IMR-90 (cell line): Measurements from ENCODE around the gene PDGFA. TPM values are rescaled to one million over a fixed set of nuclear protein-coding genes. Genes with fewer than 3 reads are reported as not detected.
A peak's percentile ranks its signal among the peaks of the same experiment; 100 is the strongest.

ENCODE experiments used
- ATAC-seq: fragments of 200-7000 bp; cut with Tn5 transposase; 2 replicates; pipeline ENCODE4 v1.9.1; 2020; ENCODE audit warnings: low read depth, mild to moderate bottlenecking, moderate library complexity
- BruUV-seq: library from RNA; stranded (reverse); fragments of 400-500 nt; replicated peaks from 2 replicates; lab custom pipeline; 2021; lab: Mats Ljungman, UMichigan
- CTCF ChIA-PET: fragments of 300-600 bp; formaldehyde crosslinking; extraction: SDS; loops from one replicate; lab custom pipeline; 2021; ENCODE audit warnings: antibody characterized with exemption; lab: Yijun Ruan, JAX
- POLR2A ChIA-PET: fragments of 300-600 bp; sonication (Branson Sonifier 250); formaldehyde crosslinking; loops from one replicate; lab custom pipeline; 2022; ENCODE audit warnings: antibody characterized with exemption; ENCODE audit not compliant: unreplicated experiment; lab: Charles Lee
- DNase-seq: peaks from one replicate; pipeline ENCODE4 v3.0.0; 2013
- H2AFZ ChIP-seq: replicated peaks from 2 replicates; pipeline ENCODE3; 2013; ENCODE audit warnings: low read length, mild to moderate bottlenecking; ENCODE audit not compliant: poor library complexity
- H2AK5ac ChIP-seq: 2 replicates; pipeline ENCODE4 v1.6.1; 2013; ENCODE audit warnings: low read depth, low read length, inconsistent platforms
- H2AK9ac ChIP-seq: replicated peaks from 2 replicates; pipeline ENCODE3; 2013; ENCODE audit warnings: mild to moderate bottlenecking, low read depth, low read length, moderate library complexity; ENCODE audit not compliant: poor library complexity
- H2BK120ac ChIP-seq: 2 replicates; pipeline ENCODE4 v1.6.1; 2013; ENCODE audit warnings: low read depth, low read length, inconsistent platforms
- H2BK15ac ChIP-seq: 3 replicates; pipeline ENCODE4 v1.6.1; 2013; ENCODE audit warnings: low read depth, low read length, inconsistent platforms
- H2BK20ac ChIP-seq: 2 replicates; pipeline ENCODE4 v1.6.1; 2013; ENCODE audit warnings: low read depth, mild to moderate bottlenecking, inconsistent platforms, low read length, moderate library complexity
- H2BK5ac ChIP-seq: 2 replicates; pipeline ENCODE4 v1.6.1; 2013; ENCODE audit warnings: mild to moderate bottlenecking, low read depth, low read length, inconsistent platforms; ENCODE audit not compliant: poor library complexity, severe bottlenecking
- H3K14ac ChIP-seq: replicated peaks from 2 replicates; pipeline ENCODE4 v1.6.1; 2013; ENCODE audit warnings: low read depth, low read length, inconsistent platforms
- H3K18ac ChIP-seq: 2 replicates; pipeline ENCODE4 v1.6.1; 2013; ENCODE audit warnings: low read depth, low read length, control low read depth
- H3K23ac ChIP-seq: 2 replicates; pipeline ENCODE4 v1.6.1; 2013; ENCODE audit warnings: low read depth, low read length, inconsistent platforms
- H3K27ac ChIP-seq: 2 replicates; pipeline ENCODE4 v1.5.1; 2013; ENCODE audit warnings: mild to moderate bottlenecking, control low read depth, low read length; ENCODE audit not compliant: insufficient read depth
- H3K27me3 ChIP-seq: 2 replicates; pipeline ENCODE4 v1.6.1; 2013; ENCODE audit warnings: low read length; ENCODE audit not compliant: control insufficient read depth, insufficient read depth
- H3K36me3 ChIP-seq: 2 replicates; pipeline ENCODE4 v1.6.1; 2013; ENCODE audit warnings: low read length, mixed read lengths; ENCODE audit not compliant: control insufficient read depth, insufficient read depth
- H3K4ac ChIP-seq: 2 replicates; pipeline ENCODE4 v1.6.1; 2013; ENCODE audit warnings: low read depth, low read length, inconsistent platforms
- H3K4me1 ChIP-seq: 2 replicates; pipeline ENCODE4 v1.6.1; 2013; ENCODE audit warnings: low read length, mixed read lengths; ENCODE audit not compliant: control insufficient read depth, insufficient read depth
- H3K4me2 ChIP-seq: 2 replicates; pipeline ENCODE4 v1.6.1; 2013; ENCODE audit warnings: low read depth, mild to moderate bottlenecking, control low read depth, low read length, moderate library complexity
- H3K4me3 ChIP-seq: 2 replicates; pipeline ENCODE4 v1.5.1; 2013; ENCODE audit warnings: low read depth, mild to moderate bottlenecking, control low read depth, low read length, moderate library complexity; ENCODE audit not compliant: insufficient read depth
- H3K56ac ChIP-seq: 2 replicates; pipeline ENCODE4 v1.6.1; 2013; ENCODE audit warnings: low read length, inconsistent platforms; ENCODE audit not compliant: insufficient read depth; ENCODE audit errors: extremely low read depth
- H3K79me1 ChIP-seq, 2 experiments: 2 replicates each; pipeline ENCODE4 v1.6.1; 2013; ENCODE audit warnings: low read length in 2 of 2, inconsistent platforms in 1 of 2, low read depth in 1 of 2
- H3K9ac ChIP-seq: 2 replicates; pipeline ENCODE4 v1.6.1; 2013; ENCODE audit warnings: low read depth, low read length, control low read depth
- H3K9me1 ChIP-seq: 2 replicates; pipeline ENCODE4 v1.6.1; 2013; ENCODE audit warnings: low read length, inconsistent platforms; ENCODE audit not compliant: insufficient read depth
- H3K9me3 ChIP-seq: 2 replicates; pipeline ENCODE4 v1.6.1; 2013; ENCODE audit warnings: low read length; ENCODE audit not compliant: control insufficient read depth, insufficient read depth
- H4K20me1 ChIP-seq: 2 replicates; pipeline ENCODE4 v1.6.1; 2013; ENCODE audit warnings: low read length, inconsistent platforms; ENCODE audit not compliant: insufficient read depth
- H4K5ac ChIP-seq: 2 replicates; pipeline ENCODE4 v1.6.1; 2013; ENCODE audit warnings: mild to moderate bottlenecking, low read depth, low read length, control low read depth
- H4K8ac ChIP-seq, 2 experiments: 2 replicates each; pipeline ENCODE4 v1.6.1; 2013; ENCODE audit warnings: low read depth in 2 of 2, low read length in 2 of 2, control low read depth in 1 of 2, inconsistent platforms in 1 of 2
- H4K91ac ChIP-seq: 2 replicates; pipeline ENCODE4 v1.6.1; 2013; ENCODE audit warnings: low read depth, low read length, inconsistent platforms; ENCODE audit not compliant: insufficient read depth
- BHLHE40 ChIP-seq: fragments of 150-350 bp; IDR thresholded peaks from 2 replicates; pipeline ENCODE4 v1.6.1; 2016; ENCODE audit warnings: mild to moderate bottlenecking, low read depth, low read length
- CHD1 ChIP-seq: IDR thresholded peaks from 2 replicates; pipeline ENCODE4 v1.6.1; 2012; ENCODE audit warnings: low read depth, low read length, improper control_type of control experiment
- CTCF ChIP-seq: conservative IDR thresholded peaks from 2 replicates; pipeline ENCODE4 v1.5.1; 2012; ENCODE audit warnings: mild to moderate bottlenecking, low read depth, low read length, improper control_type of control experiment
- ELK1 ChIP-seq: fragments of 150-350 bp; IDR thresholded peaks from 2 replicates; pipeline ENCODE4 v1.6.1; 2016; ENCODE audit warnings: low read depth, mild to moderate bottlenecking, low read length, moderate library complexity, borderline replicate concordance
- FOS ChIP-seq: fragments of 150-350 bp; IDR thresholded peaks from 2 replicates; pipeline ENCODE4 v1.6.1; 2016; ENCODE audit warnings: low read depth, low read length
- MAZ ChIP-seq: IDR thresholded peaks from 2 replicates; pipeline ENCODE4 v1.6.1; 2012; ENCODE audit warnings: low read depth, mild to moderate bottlenecking, low read length, improper control_type of control experiment, moderate library complexity, borderline replicate concordance
- MXI1 ChIP-seq: IDR thresholded peaks from 2 replicates; pipeline ENCODE4 v1.6.1; 2012; ENCODE audit warnings: low read depth, mild to moderate bottlenecking, low read length, moderate library complexity, borderline replicate concordance
- POLR2A ChIP-seq: IDR thresholded peaks from 2 replicates; pipeline ENCODE4 v1.6.1; 2012; ENCODE audit warnings: mild to moderate bottlenecking, low read depth, low read length
- RAD21 ChIP-seq: IDR thresholded peaks from 2 replicates; pipeline ENCODE4 v1.6.1; 2012; ENCODE audit warnings: low read length, improper control_type of control experiment
- RCOR1 ChIP-seq: IDR thresholded peaks from 2 replicates; pipeline ENCODE4 v1.6.1; 2012; ENCODE audit warnings: mild to moderate bottlenecking, low read length, improper control_type of control experiment; ENCODE audit not compliant: insufficient replicate concordance
- RFX5 ChIP-seq: IDR thresholded peaks from 2 replicates; pipeline ENCODE4 v1.8.0; 2012; ENCODE audit warnings: low read depth, mild to moderate bottlenecking, low read length, moderate library complexity
- SMC3 ChIP-seq: fragments of 150-350 bp; IDR thresholded peaks from 2 replicates; pipeline ENCODE4 v1.6.1; 2016; ENCODE audit warnings: low read depth, mild to moderate bottlenecking, antibody characterized with exemption, low read length, moderate library complexity
- USF2 ChIP-seq: fragments of 150-350 bp; IDR thresholded peaks from 2 replicates; pipeline ENCODE4 v1.6.1; 2017; ENCODE audit warnings: mild to moderate bottlenecking, antibody characterized with exemption, low read length, low read depth
- WGBS, 2 experiments: methylation state at CpG; one replicate each; pipeline versions ENCODE4 v1.1.5 to v1.1.7; 2013; ENCODE audit warnings: missing lambda C conversion rate in 2 of 2; ENCODE audit not compliant: insufficient read length in 1 of 2; ENCODE audit errors: extremely low coverage in 2 of 2; 5-methylcytosine and 5-hydroxymethylcytosine counted together
- dilution Hi-C: fragments of 300-500 bp; cut with HindIII; formaldehyde crosslinking; loops from one replicate; pipeline ENCODE4 v1.14.3; 2018; ENCODE audit warnings: low sequenced_read_pairs; ENCODE audit not compliant: unreplicated experiment
- in situ Hi-C: fragments of 300-500 bp; cut with MboI; formaldehyde crosslinking; loops from 3 replicates; pipeline ENCODE4 v1.14.3; 2019; ENCODE audit warnings: low sequenced_read_pairs, inconsistent platforms, mixed read lengths
- intact Hi-C: fragments of 100-400 bp; cut with micrococcal nuclease; formaldehyde crosslinking; loops from 2 replicates; pipeline ENCODE4 v1.10.0; 2022
- polyA plus RNA-seq, 3 experiments: library from polyadenylated mRNA; depleted of rRNA; stranded (reverse); fragments of >200 nt; gene quantifications; 2 replicates each; pipeline ENCODE4 v1.2.3, GENCODE V29; 2012; ENCODE audit warnings: low replicate concordance in 1 of 3
- total RNA-seq: library from RNA; depleted of rRNA; stranded (reverse); fragments of >200 nt; gene quantifications from 2 replicates; pipeline ENCODE4 v1.2.3, GENCODE V29; 2012

Gene PDGFA
- total and polyA plus RNA-seq, 2 of the 4 experiments (the other 2 are of a cell fraction), result 3.3 to 3.8 TPM

GRCh38 chr7:461453-462172 is 58.0 kb downstream of the PDGFA start (continued):
- TF ChIP-seq POLR2A, result no peak

- H2BK5ac ChIP-seq, result peak overlapping the region; percentile 44
- no peak overlapping the region for H2BK120ac ChIP-seq
- H3K23ac ChIP-seq, result no peak overlapping the region
- H3K9ac ChIP-seq, result no peak overlapping the region; the same call in 1 of the 2 replicates
- dilution Hi-C loops (no loop called here), in situ Hi-C loops (no loop called here), intact Hi-C loops (no loop called here)
- no peak for DNase-seq
- H2AFZ ChIP-seq, result peak overlapping the region; percentile 69
- H2AK9ac ChIP-seq, result no peak overlapping the region
- peaks cover 19% of the 10 kb centered on the region for H3K4me1 ChIP-seq
- no peak overlapping the region for H3K18ac ChIP-seq
- H3K4me2 ChIP-seq, result peak overlapping the region; percentile 38; the same call in 1 of the 2 replicates
- ChIA-PET POLR2A (no interaction called here), CTCF (no interaction called here)
- H3K56ac ChIP-seq, result no peak overlapping the region
- H3K14ac ChIP-seq, result no peak overlapping the region
- BruUV-seq, result no TSS peak
- no peak overlapping the region for H3K4me3 ChIP-seq
- no peaks in the 10 kb centered on the region for H3K79me1 ChIP-seq
- H4K91ac ChIP-seq, result no peak overlapping the region; the same call in 1 of the 2 replicates
- H3K9me1 ChIP-seq, result no peaks in the 10 kb centered on the region
- H3K27me3 ChIP-seq, result no peaks in the 10 kb centered on the region; the same call in 1 of the 2 replicates
- ATAC-seq, result no peak
- H2BK20ac ChIP-seq, result no peak overlapping the region
- no peak overlapping the region for H4K5ac ChIP-seq
- H3K9me3 ChIP-seq, result no peaks in the 10 kb centered on the region; the same call in 1 of the 2 replicates
- H2AK5ac ChIP-seq, result no peak overlapping the region
- H4K8ac ChIP-seq, result peak overlapping the region in 1 of 2 experiments; percentile 28; a peak in 2 of 4 replicates
- no peaks in the 10 kb centered on the region for H3K36me3 ChIP-seq
- H2BK15ac ChIP-seq, result no peak overlapping the region
- no peak overlapping the region for H3K27ac ChIP-seq
- H3K4ac ChIP-seq, result no peak overlapping the region
- WGBS, 2 experiments, result 25% methylated on average over 1 of the region's 2 CpGs; no CpG with 5 or more reads in 1 of the 2 experiments
- 0 out of 2 replicates have a peak, but pooled peaks cover 6% of the 10 kb centered on the region for H4K20me1 ChIP-seq
- TF ChIP-seq SMC3 (no peak), CHD1 (no peak), ELK1 (no peak), USF2 (no peak), FOS (no peak), RAD21 (no peak), BHLHE40 (no peak), RCOR1 (no peak), MXI1 (no peak), CTCF (no peak), MAZ (no peak), RFX5 (no peak), POLR2A (no peak)
These were observed 58.6 kb downstream of the PDGFA start for GRCh38 chr7:461117-461452.
